GM23248 (cell line): ENCODE results near the gene SPOCD1.

Source experiments
- EZH2 ChIP-seq: fragments of 200-600 bp; sonication (generic); IDR thresholded peaks from 2 replicates; pipeline ENCODE4 v1.6.1; 2018; ENCODE audit warnings: antibody characterized with exemption, mild to moderate bottlenecking; ENCODE audit not compliant: insufficient read depth, poor library complexity, severe bottlenecking
- EZH2phosphoT487 ChIP-seq: fragments of 200-600 bp; sonication (generic); IDR thresholded peaks from 2 replicates; pipeline ENCODE4 v1.6.1; 2018; ENCODE audit warnings: antibody characterized with exemption, moderate library complexity, mild to moderate bottlenecking, low read depth; ENCODE audit not compliant: insufficient read depth

DNA sequence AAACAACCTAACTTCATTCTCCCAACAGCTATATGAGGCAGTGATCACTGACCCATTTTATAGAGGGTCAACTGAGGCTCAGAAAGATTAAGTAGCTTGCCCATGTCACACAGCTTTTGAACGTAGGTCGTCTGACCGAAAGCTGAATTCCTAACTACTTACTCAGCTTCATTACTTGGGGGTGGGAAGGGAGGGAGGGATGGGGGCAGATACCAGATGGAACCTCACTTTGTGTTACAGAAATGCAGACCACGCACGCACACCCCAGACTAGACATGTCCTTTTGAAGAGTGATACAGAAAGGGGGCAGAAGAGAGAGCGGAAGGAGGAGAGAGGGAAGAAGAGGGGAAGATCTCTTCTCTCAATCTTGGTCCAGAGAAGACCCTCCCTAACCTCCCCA is 53.9 kb downstream of the SPOCD1 start:
- TF ChIP-seq EZH2phosphoT487 (no peak), EZH2 (no peak)
